ENCODE data around the gene ATOSB. TPM values are rescaled to one million over a fixed set of nuclear protein-coding genes. Genes with fewer than 3 reads are reported as not detected.
"Not testable (repeated sequence)": the region's sequence is repeated elsewhere in the genome, so short reads cannot be mapped to it uniquely, and the experiment has no call there.

ATOSB gene
- total RNA-seq, 2 experiments from 2014 or later: 5.0 to 5.1 TPM

DNA sequence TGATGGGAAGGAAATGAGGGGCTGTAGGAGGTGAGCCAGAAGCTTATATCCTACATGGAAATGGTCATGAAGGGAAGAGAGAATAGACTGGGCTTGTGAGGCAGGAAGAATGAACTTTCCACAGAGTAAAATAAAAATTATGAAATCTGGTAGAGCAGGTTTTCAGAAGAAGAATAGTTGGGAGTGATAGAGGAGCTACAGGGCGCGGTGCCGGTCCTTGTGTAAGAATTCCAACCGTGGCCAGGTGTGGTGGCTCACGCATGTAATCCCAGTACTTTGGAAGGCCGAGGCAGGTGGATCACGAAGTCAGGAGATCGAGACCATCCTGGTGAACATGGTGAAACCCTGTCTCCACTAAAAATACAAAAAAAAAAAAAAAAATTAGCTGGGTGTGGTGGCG, 37.3 kb upstream of the ATOSB start:
- no peaks in the 10 kb centered on the region for H3K27me3 ChIP-seq (ENCODE audit: control insufficient read depth in 1 of 2, insufficient read depth in 2 of 2, low read length in 2 of 2)
- Mint-ChIP-seq H3K27me3 (no peaks in the 10 kb centered on the region), H3K36me3 (ENCODE audit: low read depth) (peaks cover 5% of the 10 kb centered on the region), H3K4me1 (ENCODE audit: low read depth) (no peaks in the 10 kb centered on the region), H3K27ac (no peak overlapping the region), H3K9me3 (peaks cover 12% of the 10 kb centered on the region), H3K4me3 (no peak overlapping the region)
- peaks cover 15 to 23% of the 10 kb centered on the region in 2 experiments for H3K9me3 ChIP-seq (ENCODE audit: control insufficient read depth in 1 of 2, insufficient read depth in 1 of 2, low read length in 2 of 2)
- ATAC-seq (ENCODE audit: poor library complexity): no peak
- no peak overlapping the region for H3K4me3 ChIP-seq (ENCODE audit: low read length)
- intact Hi-C loops (cut with DNase I, micrococcal nuclease): no loop called here
- TF ChIP-seq, protein P1, sequence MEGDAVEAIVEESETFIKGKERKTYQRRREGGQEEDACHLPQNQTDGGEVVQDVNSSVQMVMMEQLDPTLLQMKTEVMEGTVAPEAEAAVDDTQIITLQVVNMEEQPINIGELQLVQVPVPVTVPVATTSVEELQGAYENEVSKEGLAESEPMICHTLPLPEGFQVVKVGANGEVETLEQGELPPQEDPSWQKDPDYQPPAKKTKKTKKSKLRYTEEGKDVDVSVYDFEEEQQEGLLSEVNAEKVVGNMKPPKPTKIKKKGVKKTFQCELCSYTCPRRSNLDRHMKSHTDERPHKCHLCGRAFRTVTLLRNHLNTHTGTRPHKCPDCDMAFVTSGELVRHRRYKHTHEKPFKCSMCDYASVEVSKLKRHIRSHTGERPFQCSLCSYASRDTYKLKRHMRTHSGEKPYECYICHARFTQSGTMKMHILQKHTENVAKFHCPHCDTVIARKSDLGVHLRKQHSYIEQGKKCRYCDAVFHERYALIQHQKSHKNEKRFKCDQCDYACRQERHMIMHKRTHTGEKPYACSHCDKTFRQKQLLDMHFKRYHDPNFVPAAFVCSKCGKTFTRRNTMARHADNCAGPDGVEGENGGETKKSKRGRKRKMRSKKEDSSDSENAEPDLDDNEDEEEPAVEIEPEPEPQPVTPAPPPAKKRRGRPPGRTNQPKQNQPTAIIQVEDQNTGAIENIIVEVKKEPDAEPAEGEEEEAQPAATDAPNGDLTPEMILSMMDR (IDR thresholded peaks at IDR 0.05): no peak
- ChIA-PET POLR2A (no interaction called here), CTCF (no interaction called here)
- no peaks in the 10 kb centered on the region for H3K4me1 ChIP-seq (ENCODE audit: insufficient read depth, low read length)
- DNase-seq: no peak
- no peak overlapping the region for H3K27ac ChIP-seq (ENCODE audit: low read depth in 1 of 2, low read length in 2 of 2)
- H3K36me3 ChIP-seq (ENCODE audit: insufficient read depth, low read length): no peaks in the 10 kb centered on the region

- H3K36me3 Mint-ChIP-seq (ENCODE audit: low read depth): peaks cover 10% of the 10 kb centered on the region
- POLR2A ChIA-PET; H3K4me3 ChIP-seq (ENCODE audit: low read length); H3K27ac ChIP-seq (ENCODE audit: low read depth in 1 of 2, low read length in 2 of 2); ATAC-seq (ENCODE audit: poor library complexity); H3K4me1 Mint-ChIP-seq (ENCODE audit: low read depth); CTCF ChIA-PET; intact Hi-C loops (cut with DNase I, micrococcal nuclease); H3K4me3 Mint-ChIP-seq; H3K27me3 Mint-ChIP-seq; H3K27me3 ChIP-seq (ENCODE audit: control insufficient read depth in 1 of 2, insufficient read depth in 2 of 2, low read length in 2 of 2); H3K4me1 ChIP-seq (ENCODE audit: insufficient read depth, low read length); H3K27ac Mint-ChIP-seq; DNase-seq; H3K36me3 ChIP-seq (ENCODE audit: insufficient read depth, low read length): not testable (repeated sequence)
- H3K9me3 ChIP-seq (ENCODE audit: control insufficient read depth in 1 of 2, insufficient read depth in 1 of 2, low read length in 2 of 2): peaks cover 25 to 31% of the 10 kb centered on the region in 2 experiments
- H3K9me3 Mint-ChIP-seq: peaks cover 20% of the 10 kb centered on the region
Observed at GRCh38 chr9:35147941-35148563, 32.4 kb upstream of the ATOSB start.

GRCh38 chr9:35142037-35142436, 26.4 kb upstream of the ATOSB start:
- Mint-ChIP-seq H3K36me3 (ENCODE audit: low read depth) (peaks cover 8% of the 10 kb centered on the region), H3K4me3 (no peak overlapping the region), H3K9me3 (peaks cover 2% of the 10 kb centered on the region), H3K27ac (no peak overlapping the region), H3K27me3 (peaks cover 6% of the 10 kb centered on the region), H3K4me1 (ENCODE audit: low read depth) (no peaks in the 10 kb centered on the region)
- no peak for ATAC-seq (ENCODE audit: poor library complexity)
- H3K27me3 ChIP-seq (ENCODE audit: control insufficient read depth in 1 of 2, insufficient read depth in 2 of 2, low read length in 2 of 2): peaks cover 0 to 9% of the 10 kb centered on the region in 2 experiments
- H3K27ac ChIP-seq (ENCODE audit: low read depth in 1 of 2, low read length in 2 of 2): no peak overlapping the region
- H3K4me1 ChIP-seq (ENCODE audit: insufficient read depth, low read length): no peaks in the 10 kb centered on the region
- TF ChIP-seq, protein P1 (IDR thresholded peaks at IDR 0.05): no peak
- intact Hi-C loops (cut with DNase I, micrococcal nuclease): no loop called here
- ChIA-PET CTCF (no interaction called here), POLR2A (no interaction called here)
- H3K4me3 ChIP-seq (ENCODE audit: low read length): no peak overlapping the region
- H3K36me3 ChIP-seq (ENCODE audit: insufficient read depth, low read length): no peaks in the 10 kb centered on the region
- H3K9me3 ChIP-seq (ENCODE audit: control insufficient read depth in 1 of 2, insufficient read depth in 1 of 2, low read length in 2 of 2): peaks cover 18 to 39% of the 10 kb centered on the region in 2 experiments
- DNase-seq: no peak

DNA sequence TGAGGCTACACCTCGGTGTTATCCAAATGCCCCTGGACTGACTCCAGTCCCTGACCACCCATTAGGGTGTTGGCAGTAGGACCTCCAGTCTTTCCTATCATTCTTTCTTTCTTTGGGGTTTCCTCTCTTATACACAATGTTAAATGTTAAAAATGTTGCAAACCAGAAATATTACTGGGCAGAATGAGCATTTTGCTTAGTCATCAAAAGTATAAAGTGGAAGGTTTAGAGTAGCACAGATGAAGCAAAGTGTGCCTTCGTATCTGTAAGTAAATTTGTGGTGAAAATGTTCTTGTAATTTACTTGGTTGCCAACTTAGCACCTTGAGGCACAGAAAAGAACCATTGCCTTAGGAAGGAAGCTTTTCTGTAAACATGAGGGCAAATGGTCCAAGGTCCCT, 24.4 kb upstream of the ATOSB start:
- H3K27ac Mint-ChIP-seq: no peak overlapping the region
- Histone ChIP-seq H3K4me3 (ENCODE audit: low read length) (no peak overlapping the region), H3K9me3 (ENCODE audit: control insufficient read depth in 1 of 2, insufficient read depth in 1 of 2, low read length in 2 of 2) (peaks cover 18 to 34% of the 10 kb centered on the region in 2 experiments), H3K27ac (ENCODE audit: low read depth in 1 of 2, low read length in 2 of 2) (no peak overlapping the region), H3K36me3 (ENCODE audit: insufficient read depth, low read length) (no peaks in the 10 kb centered on the region), H3K27me3 (ENCODE audit: control insufficient read depth in 1 of 2, insufficient read depth in 2 of 2, low read length in 2 of 2) (peaks cover 0 to 9% of the 10 kb centered on the region in 2 experiments), H3K4me1 (ENCODE audit: insufficient read depth, low read length) (no peaks in the 10 kb centered on the region)
- H3K4me1 Mint-ChIP-seq (ENCODE audit: low read depth): no peaks in the 10 kb centered on the region
- POLR2A ChIA-PET: no interaction called here
- DNase-seq (no peak), ATAC-seq (ENCODE audit: poor library complexity) (no peak)
- CTCF ChIA-PET: no interaction called here
- H3K9me3 Mint-ChIP-seq: no peaks in the 10 kb centered on the region
- TF ChIP-seq, protein P1 (IDR thresholded peaks at IDR 0.05): no peak
- no peak overlapping the region for H3K4me3 Mint-ChIP-seq
- intact Hi-C loops (cut with DNase I, micrococcal nuclease): no loop called here
- peaks cover 6% of the 10 kb centered on the region for H3K27me3 Mint-ChIP-seq
- peaks cover 8% of the 10 kb centered on the region for H3K36me3 Mint-ChIP-seq (ENCODE audit: low read depth)

Data from CD4-positive, alpha-beta T cell (primary cell).